Esophagus (tissue), 2 donors: ENCODE data around the gene ZNF621. TPM values are rescaled to one million over a fixed set of nuclear protein-coding genes. Genes with fewer than 3 reads are reported as not detected.
A peak's percentile ranks its signal among the peaks of the same experiment; 100 is the strongest.

Experiments used
- H3K27ac ChIP-seq, 2 donors: one replicate each; pipeline ENCODE4 v1.5.1; 2013; ENCODE audit warnings: low read depth in 2 of 2, mild to moderate bottlenecking in 2 of 2, inconsistent platforms in 1 of 2, low read length in 1 of 2, moderate library complexity in 1 of 2
- H3K27me3 ChIP-seq, 2 donors: one replicate each; pipeline ENCODE4 v1.6.1; 2013; ENCODE audit warnings: low read length in 2 of 2, control low read depth in 1 of 2, mild to moderate bottlenecking in 1 of 2; ENCODE audit not compliant: insufficient read depth in 2 of 2, control insufficient read depth in 1 of 2
- H3K36me3 ChIP-seq, 2 donors: one replicate each; pipeline ENCODE4 v1.6.1; 2013; ENCODE audit warnings: low read length in 1 of 2; ENCODE audit not compliant: control insufficient read depth in 2 of 2, insufficient read depth in 2 of 2
- H3K4me1 ChIP-seq, 2 donors: one replicate each; pipeline ENCODE4 v1.6.1; 2013; ENCODE audit warnings: low read length in 1 of 2; ENCODE audit not compliant: control insufficient read depth in 2 of 2, insufficient read depth in 2 of 2
- H3K4me3 ChIP-seq, 2 donors: one replicate each; pipeline ENCODE4 v1.5.1; 2013; ENCODE audit warnings: low read length in 2 of 2, mild to moderate bottlenecking in 2 of 2, low read depth in 1 of 2, moderate library complexity in 1 of 2
- H3K9me3 ChIP-seq, 2 donors: one replicate each; pipeline ENCODE4 v1.6.1; 2013; ENCODE audit warnings: mild to moderate bottlenecking in 2 of 2, low read depth in 1 of 2, low read length in 1 of 2, moderate library complexity in 1 of 2; ENCODE audit not compliant: control insufficient read depth in 2 of 2, insufficient read depth in 1 of 2
- WGBS, 2 donors: extraction: QIAGEN DNeasy Blood & Tissue Kit; methylation state at CpG; one replicate each; pipeline ENCODE4 v1.1.7; 2013; 5-methylcytosine and 5-hydroxymethylcytosine counted together
- polyA plus RNA-seq, 2 donors: library from polyadenylated mRNA; stranded (reverse); fragments of 200-250 nt; gene quantifications; one replicate each; pipeline ENCODE4 v1.2.3, GENCODE V29; 2013
- donor health status: healthy with polysubstance abuse.
- donor health status: Bipolar disorder and iron deficiency.

Gene ZNF621
- polyA plus RNA-seq, result 10 to 100 TPM in 1 of 2 donors, 1 to 10 TPM in 1; 5.8 to 11.0 TPM

DNA sequence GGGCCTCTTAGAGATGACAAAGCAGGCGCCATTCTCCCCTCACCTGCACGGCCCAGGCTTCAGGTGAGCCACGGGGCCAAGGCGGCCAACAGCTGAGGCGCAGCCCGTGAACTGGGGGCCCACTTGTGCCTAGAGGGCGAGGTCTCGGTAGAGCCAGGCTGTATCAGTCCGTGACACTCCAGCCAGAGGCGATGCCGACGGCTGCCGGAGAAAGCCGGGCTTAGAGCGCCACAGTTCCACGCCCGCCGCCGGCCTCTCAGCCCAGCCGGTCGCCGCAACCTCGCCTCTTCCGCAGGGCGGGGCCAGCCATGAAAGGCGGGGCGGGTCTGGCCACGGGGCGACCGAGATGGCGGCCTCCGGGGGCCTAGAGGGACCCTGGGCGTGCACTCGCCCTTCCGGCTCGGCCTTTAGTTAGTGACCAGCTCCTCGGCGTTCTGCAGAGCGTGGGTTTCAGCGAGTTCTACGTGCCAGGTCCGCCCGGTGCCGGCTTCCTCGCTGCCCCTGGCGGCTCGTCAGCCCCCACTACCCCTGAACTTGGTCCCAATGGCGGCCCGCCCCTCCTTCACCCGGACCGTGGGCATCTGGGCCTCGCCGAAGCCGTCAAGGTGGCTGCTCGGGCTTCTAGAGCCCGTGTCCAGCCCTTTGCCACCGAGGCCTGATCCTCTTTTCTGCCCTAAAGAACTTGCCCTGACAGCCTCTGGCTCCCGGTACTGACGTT, at the start of gene ZNF621:
Gene ZNF621, plus strand, starts transcription at position 393 of the 718 bp plus-strand sequence. CDS start 881 bp downstream, outside the sequence.
- H3K27me3 ChIP-seq, result no peaks in the 10 kb centered on the region
- H3K4me1 ChIP-seq, result no peaks in the 10 kb centered on the region
- WGBS, 2 donors, result 1% methylated on average over 56 to 59 of the region's 59 CpGs
- H3K9me3 ChIP-seq, result no peaks in the 10 kb centered on the region
- H3K27ac ChIP-seq, result peak within 1 kb of the TSS; percentile 75 to 87
- H3K36me3 ChIP-seq, result peaks cover 2 to 7% of the 10 kb centered on the region in 2 donors
- peak within 1 kb of the TSS; percentile 66 to 80 for H3K4me3 ChIP-seq

DNA sequence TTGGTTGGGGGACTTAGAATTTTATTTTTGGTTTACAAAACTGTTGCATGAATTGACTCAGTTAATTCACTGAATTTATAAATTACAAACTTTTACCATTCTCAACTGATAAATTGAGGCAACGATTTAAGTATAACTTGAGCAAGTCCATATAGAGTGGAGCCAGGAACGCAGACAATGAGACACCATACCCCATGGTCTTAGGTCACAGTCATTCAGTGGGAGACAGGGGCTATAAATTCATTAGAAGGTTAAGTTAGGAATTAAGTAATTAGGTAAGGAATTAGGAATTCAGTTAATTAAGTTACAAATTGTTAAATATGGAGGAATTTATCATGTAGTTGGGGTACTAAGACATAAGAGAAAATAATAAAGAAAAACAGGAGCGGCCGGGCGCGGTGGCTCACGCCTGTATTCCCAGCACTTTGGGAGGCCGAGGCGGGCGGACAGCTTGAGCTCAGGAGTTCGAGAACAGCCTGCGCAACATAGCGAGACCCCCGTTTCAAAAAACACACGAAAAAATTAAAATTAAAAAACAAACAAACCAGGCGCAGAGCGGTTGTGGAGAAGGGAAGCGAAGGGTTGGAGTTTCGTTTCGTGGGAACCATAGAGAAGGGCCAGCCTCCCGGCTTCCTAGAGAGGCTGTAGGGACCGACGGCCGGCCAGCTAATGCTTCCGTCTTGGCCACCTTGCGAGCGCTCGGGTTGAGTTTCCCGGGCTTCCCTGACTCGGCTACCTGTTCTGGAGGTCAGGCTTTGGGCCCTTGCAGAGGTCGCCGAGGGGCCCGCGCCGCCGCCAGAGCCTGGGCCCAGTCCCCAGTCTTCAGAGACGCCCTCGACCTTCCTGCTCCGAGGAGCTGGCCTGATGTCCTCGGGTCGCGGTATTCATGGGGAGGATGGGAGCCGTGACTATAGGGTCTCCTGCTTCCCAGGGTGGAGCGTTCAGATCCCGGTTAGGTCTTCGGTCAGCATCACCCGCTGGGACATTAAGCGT, 48.0 kb upstream of the ZNF621 start, which contains the start of gene ZNF619:
Gene ZNF619, plus strand, starts transcription at position 645 of the 993 bp plus-strand sequence. CDS start 858 bp downstream, outside the sequence.
- Histone ChIP-seq H3K36me3 (peaks cover 0 to 2% of the 10 kb centered on the region in 2 donors), H3K27me3 (no peaks in the 10 kb centered on the region), H3K9me3 (no peaks in the 10 kb centered on the region), H3K4me3 (peak within 1 kb of the TSS; percentile 66 to 74), H3K4me1 (no peaks in the 10 kb centered on the region), H3K27ac (peak within 1 kb of the TSS; percentile 44 to 62)
- 7 to 10% methylated on average over 40 to 48 of the region's 48 CpGs for WGBS, 2 donors

DNA sequence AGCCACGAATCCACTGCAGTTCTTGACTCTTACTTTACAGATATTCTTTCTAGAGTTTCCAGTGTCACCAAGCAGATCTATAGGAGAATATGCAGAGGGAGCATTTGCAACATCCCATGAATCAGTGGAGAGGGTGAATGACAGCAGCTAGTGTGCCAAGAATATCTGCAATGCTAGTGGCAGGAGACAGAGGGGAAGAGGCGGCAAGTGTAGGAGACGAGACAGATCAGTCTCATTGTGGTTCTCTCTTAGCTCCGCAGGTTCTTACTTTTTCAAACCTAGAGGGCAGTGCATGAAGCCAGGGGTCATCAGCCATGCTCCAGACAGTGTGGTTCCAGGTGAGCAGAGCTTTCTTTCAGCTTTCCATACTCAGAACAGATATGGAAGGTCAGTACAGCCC, 47.1 kb upstream of the ZNF621 start:
- no peaks in the 10 kb centered on the region for H3K9me3 ChIP-seq
- H3K27me3 ChIP-seq, result no peaks in the 10 kb centered on the region
- WGBS, 2 donors, result 40 to 53% methylated on average over 4 of the region's 4 CpGs
- H3K27ac ChIP-seq, result no peak overlapping the region
- H3K36me3 ChIP-seq, result peaks cover 0 to 4% of the 10 kb centered on the region in 2 donors
- no peaks in the 10 kb centered on the region for H3K4me1 ChIP-seq
- peak overlapping the region in 1 of 2 donors; percentile 74 for H3K4me3 ChIP-seq

DNA sequence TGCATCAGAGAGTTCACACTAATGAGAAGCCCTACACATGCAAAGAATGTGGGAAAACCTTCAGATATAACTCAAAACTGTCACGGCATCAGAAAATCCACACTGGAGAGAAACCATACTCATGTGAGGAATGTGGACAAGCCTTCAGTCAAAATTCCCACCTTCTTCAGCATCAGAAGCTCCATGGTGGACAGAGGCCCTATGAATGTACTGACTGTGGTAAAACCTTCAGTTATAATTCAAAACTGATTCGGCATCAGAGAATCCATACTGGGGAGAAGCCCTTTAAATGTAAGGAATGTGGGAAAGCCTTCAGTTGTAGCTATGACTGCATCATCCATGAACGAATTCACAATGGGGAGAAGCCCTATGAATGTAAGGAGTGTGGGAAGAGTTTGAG, 37.6 kb upstream of the ZNF621 start:
- Histone ChIP-seq H3K27ac (no peak overlapping the region), H3K4me1 (no peaks in the 10 kb centered on the region), H3K4me3 (no peak overlapping the region), H3K36me3 (peaks cover 14% of the 10 kb centered on the region in 2 donors), H3K9me3 (peaks cover 0 to 11% of the 10 kb centered on the region in 2 donors), H3K27me3 (no peaks in the 10 kb centered on the region)
- WGBS, 2 donors, result 98% methylated on average over 3 of the region's 3 CpGs

DNA sequence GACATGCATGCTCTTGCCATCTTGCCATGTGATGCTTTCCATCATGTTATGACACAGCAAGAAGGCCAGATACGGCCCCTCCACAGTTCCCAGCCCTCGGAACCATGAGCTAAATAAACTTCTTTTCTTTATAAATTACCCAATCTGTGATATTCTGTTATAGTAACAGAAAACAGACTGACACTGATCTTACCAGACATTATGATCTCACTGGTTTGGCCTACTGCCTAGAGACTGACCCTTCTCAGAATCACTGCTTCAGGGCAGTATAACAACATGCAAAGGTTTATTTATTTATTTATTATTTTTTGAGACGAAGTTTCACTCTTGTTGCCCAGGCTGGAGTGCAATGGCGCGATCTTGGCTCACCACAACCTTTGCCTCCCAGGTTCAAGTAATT, 33.8 kb upstream of the ZNF621 start:
- 82 to 86% methylated on average over 5 of the region's 5 CpGs for WGBS, 2 donors

DNA sequence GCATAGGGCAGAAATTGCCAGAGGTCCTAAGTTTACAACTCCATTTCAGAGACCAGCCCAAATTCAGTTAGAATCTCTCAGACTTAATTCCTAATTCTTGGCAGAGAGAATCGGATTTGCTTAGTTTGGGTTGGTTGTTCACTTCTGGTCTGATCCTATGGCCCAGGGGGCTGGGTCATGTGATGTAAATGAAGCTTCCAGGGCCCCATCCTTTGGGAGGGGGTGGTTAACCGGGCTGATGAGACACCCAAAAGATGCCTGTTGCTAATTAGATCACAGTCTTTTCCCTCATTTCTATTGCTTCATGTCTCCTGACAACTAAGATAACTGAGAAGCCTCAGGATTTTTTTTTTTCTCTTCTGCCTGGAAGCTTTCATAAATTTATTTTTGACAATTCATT, 30.1 kb upstream of the ZNF621 start:
- H3K9me3 ChIP-seq, result no peaks in the 10 kb centered on the region
- WGBS, 2 donors, result 29 to 51% methylated on average over 2 of the region's 2 CpGs
- no peaks in the 10 kb centered on the region for H3K4me1 ChIP-seq
- no peak overlapping the region for H3K27ac ChIP-seq
- no peak overlapping the region for H3K4me3 ChIP-seq
- no peaks in the 10 kb centered on the region for H3K36me3 ChIP-seq
- no peaks in the 10 kb centered on the region for H3K27me3 ChIP-seq

More for the DNA sequence above, 33.8 kb upstream of the ZNF621 start:
- Histone ChIP-seq H3K27me3 (no peaks in the 10 kb centered on the region), H3K36me3 (peaks cover 12 to 14% of the 10 kb centered on the region in 2 donors), H3K9me3 (peaks cover 0 to 11% of the 10 kb centered on the region in 2 donors), H3K4me1 (no peaks in the 10 kb centered on the region), H3K4me3 (no peak overlapping the region), H3K27ac (no peak overlapping the region)

DNA sequence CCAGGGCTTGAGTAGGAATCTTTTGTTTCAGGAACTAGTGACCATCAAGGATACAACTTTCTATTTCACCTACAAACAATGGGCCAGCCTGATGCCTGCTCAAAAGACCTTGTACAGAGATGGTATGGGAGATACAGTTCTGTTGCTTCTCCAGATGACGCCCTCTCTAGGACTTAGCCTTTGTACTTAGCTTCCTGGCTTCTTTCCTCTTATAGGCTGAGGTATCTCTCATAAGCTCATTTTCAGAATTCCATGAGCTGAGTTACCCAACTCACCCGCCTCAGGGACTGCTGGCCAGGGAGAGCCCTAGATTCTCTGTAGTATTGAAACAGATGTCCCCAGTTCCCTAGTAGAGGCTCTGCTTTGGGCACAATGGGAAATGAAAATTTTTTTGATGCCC, 27.5 kb upstream of the ZNF621 start:
- Histone ChIP-seq H3K27ac (no peak overlapping the region), H3K27me3 (no peaks in the 10 kb centered on the region), H3K9me3 (no peaks in the 10 kb centered on the region), H3K4me1 (no peaks in the 10 kb centered on the region), H3K36me3 (no peaks in the 10 kb centered on the region), H3K4me3 (no peak overlapping the region)
- 93 to 97% methylated on average over 2 of the region's 2 CpGs for WGBS, 2 donors

DNA sequence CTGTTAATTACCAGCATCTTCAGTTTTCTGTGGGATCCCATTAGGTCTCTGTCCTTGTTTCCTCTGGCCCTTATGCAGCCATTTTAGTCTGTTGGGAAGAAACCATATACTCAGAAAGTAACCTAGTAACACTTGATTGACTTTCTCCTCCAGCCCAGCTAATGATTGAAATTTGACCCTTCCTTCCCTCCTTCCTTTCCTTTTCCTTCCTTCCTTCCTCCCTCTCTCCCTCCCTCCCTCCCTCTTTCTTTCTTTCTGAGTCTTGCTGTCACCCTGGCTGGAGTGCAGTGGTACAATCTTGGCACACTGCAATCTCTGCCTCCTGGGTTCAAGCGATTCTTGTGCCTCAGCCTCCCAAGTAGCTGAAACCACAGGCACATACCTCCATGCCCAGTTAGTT, 24.8 kb upstream of the ZNF621 start:
- Histone ChIP-seq H3K4me3 (no peak overlapping the region), H3K27ac (no peak overlapping the region), H3K27me3 (no peaks in the 10 kb centered on the region), H3K36me3 (no peaks in the 10 kb centered on the region), H3K4me1 (no peaks in the 10 kb centered on the region), H3K9me3 (no peaks in the 10 kb centered on the region)
- WGBS, 2 donors, result 95 to 100% methylated on average over 1 of the region's 1 CpG

DNA sequence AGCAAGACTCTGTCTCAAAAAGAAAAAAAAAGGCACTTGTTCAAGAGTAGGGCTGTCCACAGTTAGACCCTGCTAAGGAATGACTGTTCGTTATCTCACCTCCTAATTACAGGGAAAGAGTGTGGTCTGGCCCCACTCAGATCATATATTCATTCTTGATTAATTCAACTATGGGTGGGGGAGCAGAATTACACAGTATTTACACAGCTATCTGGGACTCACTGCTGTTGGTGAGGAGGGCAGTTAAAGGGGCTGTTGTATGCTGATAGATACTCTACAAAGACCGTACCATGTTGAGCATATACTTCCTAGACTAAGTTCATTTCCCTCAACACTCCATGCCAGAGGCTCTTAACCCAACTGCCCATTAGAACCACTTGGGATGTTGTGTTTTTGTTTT, 22.7 kb upstream of the ZNF621 start:
- Histone ChIP-seq H3K27ac (no peak overlapping the region), H3K4me3 (no peak overlapping the region), H3K36me3 (no peaks in the 10 kb centered on the region), H3K4me1 (peaks cover 0 to 2% of the 10 kb centered on the region in 2 donors), H3K9me3 (no peaks in the 10 kb centered on the region), H3K27me3 (no peaks in the 10 kb centered on the region)
- WGBS, 2 donors, result 91 to 94% methylated on average over 2 of the region's 2 CpGs
